NCI-H1436 (cell line): ENCODE results near the gene MAP4K3.

Experiments used
- DNase-seq: peaks from one replicate; lab custom pipeline; 2025; lab: John Stamatoyannopoulos, UW

The MAP4K3 gene

GRCh38 chr2:39436592-39437521 lies at the start of gene MAP4K3:
TSS of gene MAP4K3 (minus strand) at chr2:39437285. CDS start at chr2:39436987, 298 bp downstream.
- DNase-seq = peak; percentile 90

DNA sequence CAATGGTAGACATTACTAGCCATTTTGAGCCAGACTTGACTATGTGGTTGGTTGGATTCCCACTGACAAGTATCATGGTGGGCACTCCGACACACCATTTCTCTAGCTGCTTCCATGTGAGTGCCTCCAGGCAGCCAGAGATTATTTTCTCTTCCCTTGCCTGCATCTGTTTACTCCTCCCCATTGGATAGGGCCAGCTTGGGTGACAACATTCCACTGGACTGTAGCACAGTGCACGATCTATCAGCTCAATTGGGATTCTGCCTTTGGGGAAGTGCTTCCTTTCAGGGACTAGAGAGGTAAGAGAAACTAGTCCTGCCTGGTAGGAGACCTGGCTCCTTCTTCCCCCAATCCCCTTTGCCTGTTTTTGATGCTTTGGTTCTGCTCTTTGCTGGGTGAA lies 49.0 kb upstream of the MAP4K3 start:
- DNase-seq = no peak

- no peak for DNase-seq
Observed at GRCh38 chr2:39484620-39485495, 47.8 kb upstream of the MAP4K3 start.

DNA sequence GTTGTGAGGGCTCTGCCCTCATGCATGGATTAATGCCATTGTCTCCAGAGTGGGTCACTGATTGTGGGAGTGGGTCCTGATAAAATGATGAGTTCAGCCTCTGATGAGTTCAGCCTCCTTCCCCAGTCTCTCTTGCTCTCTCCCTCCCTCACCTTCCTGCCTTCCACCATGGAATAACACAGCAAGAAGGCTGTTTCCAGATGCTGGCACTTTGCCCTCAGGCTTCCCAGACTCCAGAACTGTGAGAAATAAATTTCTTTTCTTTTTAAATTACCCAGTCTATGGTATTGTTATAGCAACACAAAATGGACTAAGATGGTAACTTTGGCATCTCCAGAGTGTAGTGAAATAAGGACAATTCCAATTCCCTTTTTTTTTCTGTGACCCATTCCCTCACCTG lies 47.1 kb upstream of the MAP4K3 start:
- DNase-seq = no peak

DNA sequence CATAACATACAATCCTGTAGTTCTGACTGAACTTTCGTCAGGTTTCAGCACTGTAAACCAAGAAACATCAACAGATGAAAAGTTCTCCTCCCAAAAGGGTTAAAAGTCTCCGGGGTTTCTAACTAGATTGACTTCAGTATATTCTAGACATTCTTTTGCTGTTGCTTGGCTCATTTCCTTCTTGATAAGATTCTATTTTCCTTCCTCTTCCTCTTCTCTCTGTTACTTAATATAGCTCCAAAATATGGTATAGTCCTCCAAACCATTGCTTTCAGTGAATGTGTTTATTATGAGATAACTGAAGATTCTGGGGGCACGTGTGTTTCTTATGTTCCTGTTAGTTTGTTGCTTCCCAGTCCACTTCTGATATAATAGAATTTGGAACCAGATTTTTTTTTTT lies 46.4 kb upstream of the MAP4K3 start:
- no peak for DNase-seq

DNA sequence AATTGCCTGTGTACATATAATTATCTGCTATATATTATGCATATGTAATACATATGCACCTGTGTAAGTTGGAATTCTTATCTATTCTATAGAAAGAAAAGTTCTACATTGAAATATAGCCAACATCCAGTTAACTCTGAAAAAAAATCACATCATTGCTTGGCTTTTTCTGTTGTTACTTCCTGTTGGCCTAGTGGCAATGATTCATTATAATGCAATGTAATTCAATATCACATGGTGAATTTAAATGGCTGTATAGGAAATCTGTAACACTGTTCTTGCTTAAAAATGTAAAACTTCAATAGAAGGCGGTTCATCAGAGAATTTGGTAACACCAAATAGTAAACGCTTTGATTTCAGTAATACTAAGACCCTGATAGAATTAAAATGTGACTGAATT lies 44.5 kb upstream of the MAP4K3 start:
- no peak for DNase-seq

- DNase-seq = no peak
Observed at GRCh38 chr2:39479696-39480095, 42.6 kb upstream of the MAP4K3 start.

DNA sequence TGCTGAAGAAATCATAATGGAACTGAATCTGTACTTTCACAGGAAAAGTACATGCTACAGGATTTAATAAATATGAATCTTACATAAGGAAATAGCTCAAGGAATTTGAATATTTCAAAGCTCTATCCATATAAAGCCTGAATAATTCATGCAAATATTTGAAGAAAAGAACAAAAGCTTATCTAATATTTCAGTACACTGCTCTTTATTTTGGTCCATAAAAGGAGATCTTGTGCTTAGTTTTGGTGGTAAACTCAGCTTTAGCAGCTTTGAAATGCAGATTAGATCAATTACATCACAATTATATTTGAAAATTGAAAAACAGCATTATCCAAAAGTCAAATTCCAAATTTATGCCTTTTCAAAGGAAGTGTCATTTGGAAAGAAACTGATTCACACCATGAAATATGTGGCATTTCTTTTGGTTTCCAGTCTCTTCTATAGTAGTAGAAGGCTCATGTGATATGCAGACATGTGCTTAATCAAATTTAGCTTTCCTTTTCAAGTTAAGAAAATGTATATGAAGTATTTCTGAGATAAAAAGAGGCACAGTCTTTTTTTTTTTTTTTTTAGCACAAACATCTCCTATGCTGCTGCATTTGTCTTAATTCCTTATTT lies 42.1 kb upstream of the MAP4K3 start:
- no peak for DNase-seq

- no peak for DNase-seq
Observed at GRCh38 chr2:39476524-39476923, 39.4 kb upstream of the MAP4K3 start.

DNA sequence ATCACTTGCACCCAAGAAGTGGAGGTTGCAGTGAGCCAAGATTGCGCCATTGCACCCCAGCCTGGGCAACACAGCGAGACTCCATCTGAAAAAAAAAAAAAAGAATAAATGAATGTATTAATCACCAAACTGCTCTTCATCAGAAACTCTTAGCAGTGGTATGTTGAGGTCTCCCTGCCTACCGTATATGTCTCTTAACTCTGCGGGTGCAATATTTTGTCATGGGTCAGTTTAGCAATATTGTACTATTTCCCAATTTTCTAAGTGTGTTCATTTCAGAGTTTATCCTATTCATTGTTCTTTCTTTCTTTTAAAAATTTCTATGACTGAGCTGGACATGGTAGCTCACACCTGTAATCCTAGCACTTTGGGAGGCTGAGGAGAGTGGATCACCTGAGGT lies 37.9 kb upstream of the MAP4K3 start:
- no peak for DNase-seq

- no peak for DNase-seq
Observed at GRCh38 chr2:39470580-39470979, 33.5 kb upstream of the MAP4K3 start.

DNA sequence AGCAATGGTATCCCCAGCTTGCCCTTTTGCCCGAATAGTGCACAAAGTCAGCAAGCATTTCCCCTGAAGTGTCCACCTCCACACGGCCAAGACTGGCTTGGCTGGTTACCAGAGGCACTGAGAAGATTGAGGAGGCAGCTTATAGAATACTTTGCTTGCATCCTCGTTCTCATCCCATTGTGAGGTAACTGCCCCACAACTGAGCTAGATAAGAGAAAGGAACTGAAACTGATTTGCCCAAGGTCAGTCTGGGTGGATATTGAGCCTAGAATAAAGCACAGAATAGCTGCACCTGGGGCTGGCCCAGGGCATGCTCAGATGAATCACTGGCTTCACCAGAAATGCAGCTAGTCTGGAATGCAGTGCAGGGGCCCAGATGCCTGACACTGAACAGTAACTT lies 32.7 kb upstream of the MAP4K3 start:
- DNase-seq = no peak

DNA sequence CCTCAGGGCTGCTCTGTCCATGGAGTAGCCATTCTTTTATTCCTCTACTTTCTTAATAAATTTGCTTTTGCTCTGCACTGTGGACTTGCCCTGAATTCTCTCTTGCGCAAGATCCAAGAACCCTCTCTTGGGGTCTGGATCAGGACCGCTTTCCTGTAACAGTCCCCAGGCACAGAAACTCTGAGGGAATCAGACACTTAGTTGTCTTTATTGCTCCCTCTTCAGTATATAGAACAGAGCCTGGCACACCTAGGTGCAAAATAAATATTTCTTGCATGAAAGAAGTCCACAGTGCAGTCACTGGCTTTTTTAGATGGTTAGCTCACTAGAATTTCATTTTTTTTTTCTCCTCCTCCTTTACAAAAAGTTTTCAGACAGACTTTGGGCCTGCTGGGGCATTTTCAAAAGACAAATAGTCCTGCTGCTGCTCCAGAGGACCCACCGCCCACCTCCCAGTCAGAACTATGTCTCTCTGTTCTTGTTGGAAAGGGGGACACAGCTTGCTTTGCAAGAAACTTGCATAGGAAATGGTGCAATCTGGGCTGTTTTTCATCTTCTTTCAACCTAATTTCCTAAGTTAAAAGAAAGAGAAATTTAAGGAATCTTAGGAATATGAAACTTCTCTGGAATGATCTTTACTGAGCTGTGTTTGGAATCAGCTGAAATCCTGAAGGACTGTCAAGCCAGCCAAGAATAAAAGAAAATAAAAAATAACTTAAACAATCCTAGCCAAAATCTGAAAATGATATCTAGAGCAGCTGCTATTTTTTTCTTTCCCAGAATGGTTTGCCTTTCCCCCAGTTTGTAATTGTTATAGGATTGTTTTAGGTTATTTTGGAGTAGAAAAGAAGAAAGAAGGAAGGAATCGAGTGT lies 31.7 kb upstream of the MAP4K3 start:
- DNase-seq = no peak

DNA sequence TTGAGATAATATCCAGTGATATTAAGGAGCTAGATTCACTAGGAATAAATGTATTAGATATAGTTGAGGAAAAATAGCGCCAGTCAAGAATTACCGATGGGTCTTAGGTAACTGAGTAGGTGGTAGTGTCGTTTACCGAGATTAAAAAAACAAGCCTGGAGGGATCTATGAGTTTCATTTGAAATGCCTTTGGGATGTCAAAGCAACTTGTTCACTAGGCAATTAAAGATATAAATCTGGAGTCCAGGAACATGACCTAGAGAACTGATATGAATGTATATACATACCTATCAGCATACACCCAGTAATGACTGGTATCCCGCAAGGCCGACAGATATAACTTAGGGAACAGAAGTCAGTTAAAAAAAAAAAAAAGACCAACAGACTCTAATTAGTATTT lies 29.2 kb upstream of the MAP4K3 start:
- DNase-seq = no peak

GRCh38 chr2:39464864-39465263 lies 27.8 kb upstream of the MAP4K3 start:
- DNase-seq = no peak

DNA sequence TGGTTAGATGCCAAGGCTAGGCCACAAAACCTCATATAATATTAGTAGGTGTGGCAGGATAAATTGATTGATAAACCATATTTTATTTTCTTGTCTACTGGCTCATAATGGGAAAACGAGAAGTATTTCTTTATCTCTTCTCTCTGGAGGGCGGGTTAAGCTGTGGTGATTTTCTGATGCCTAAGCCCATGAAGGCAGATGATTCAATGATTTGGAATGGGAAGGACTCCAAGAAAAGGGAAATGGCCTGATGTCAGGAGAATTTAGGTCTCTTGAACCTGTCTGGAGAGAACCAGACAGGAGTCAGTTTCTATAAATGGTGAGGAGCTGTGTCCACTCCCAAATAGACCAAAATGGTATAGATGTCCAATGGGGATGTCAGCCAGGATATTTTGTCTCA lies 18.7 kb upstream of the MAP4K3 start:
- DNase-seq = no peak

- no peak for DNase-seq
Observed at GRCh38 chr2:39452396-39452795, 15.3 kb upstream of the MAP4K3 start.

- DNase-seq = no peak
Observed at GRCh38 chr2:39451954-39452353, 14.9 kb upstream of the MAP4K3 start.

DNA sequence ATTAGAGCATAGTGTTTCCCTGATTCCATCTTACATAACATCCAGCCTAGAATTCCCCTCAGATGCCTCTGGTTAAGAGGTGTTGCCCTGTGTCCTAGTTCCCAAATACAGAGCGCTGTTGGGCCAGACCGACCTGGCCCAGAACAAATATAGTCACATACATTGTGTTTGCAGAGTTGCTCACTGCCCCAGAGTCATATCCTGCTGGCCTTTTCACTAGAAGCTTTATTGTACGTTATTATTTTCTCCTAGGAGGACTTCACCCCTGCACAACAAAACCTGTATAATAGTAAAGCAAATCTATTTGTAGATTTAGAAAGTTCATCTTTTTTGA lies 11.1 kb upstream of the MAP4K3 start:
- DNase-seq = no peak

DNA sequence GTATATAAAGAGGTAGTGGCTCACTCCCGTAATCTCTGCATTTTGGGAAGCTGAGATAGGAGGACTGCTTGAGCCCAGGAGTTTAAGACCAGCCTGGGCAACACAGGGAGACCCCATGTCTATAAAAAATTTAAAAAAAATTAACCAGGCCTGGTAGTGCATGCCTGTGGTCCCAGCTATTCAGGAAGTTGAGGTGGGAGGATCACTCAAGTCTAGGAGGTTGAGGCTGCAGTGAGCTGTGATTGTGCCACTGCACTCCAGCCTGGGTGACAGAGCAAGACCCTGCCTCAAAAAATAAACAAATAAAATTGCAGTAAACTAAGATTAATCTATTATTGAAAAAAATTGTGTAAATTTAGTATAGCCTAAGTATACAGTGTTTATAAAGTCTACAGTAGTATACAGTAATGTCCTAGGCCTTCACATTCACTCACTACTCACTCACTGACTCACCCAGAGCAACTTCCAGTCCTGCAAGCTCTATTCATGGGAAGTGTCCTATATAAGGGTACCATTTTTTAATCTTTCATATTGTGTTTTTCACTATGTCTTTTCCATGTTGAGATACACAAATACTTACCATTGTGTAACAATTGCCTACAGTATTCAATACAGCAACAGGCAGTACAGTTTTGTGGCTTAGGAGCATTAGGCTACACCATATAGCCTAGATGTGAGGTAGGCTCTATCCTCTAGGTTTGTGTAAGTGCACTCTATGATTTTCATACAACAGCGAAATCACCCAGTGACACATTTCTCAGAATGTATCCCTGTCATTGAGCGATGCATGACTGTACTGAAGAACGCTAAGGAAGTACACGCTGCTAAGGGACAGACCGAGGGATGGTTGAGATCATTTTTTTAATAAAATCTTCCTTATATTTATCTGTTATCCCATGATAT lies 10.4 kb upstream of the MAP4K3 start:
- no peak for DNase-seq

DNA sequence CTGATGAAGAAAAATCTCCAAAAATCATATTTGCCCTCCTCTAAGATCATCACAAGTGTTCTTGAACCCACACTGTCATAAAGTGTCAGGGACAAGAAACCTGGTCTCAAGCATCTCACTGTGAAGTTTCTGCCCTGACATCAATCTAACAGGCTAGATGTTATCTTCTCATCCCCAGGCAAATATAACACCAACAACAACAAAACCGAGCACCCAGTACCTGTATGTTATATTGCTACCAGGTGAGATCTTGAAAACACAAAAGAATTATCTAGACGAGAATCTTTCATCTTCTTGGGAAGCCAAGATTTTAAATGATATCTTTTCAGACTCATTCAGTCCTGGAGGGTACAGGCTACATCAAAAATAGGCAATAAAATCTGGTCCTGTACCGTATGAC lies 8.8 kb upstream of the MAP4K3 start:
- DNase-seq = no peak
